Smooth muscle cell (in vitro differentiated cells): Measurements from ENCODE around the gene DNM3. TPM values are rescaled to one million over a fixed set of nuclear protein-coding genes. Genes with fewer than 3 reads are reported as not detected.

Experiments used
- DNase-seq: peaks from one replicate; lab custom pipeline; 2025; ENCODE audit not compliant: unreplicated experiment; lab: John Stamatoyannopoulos, UW
- H2AFZ ChIP-seq: fragments of 200-600 bp; sonication (generic); 2 replicates; pipeline ENCODE4 v1.6.0; 2016; ENCODE audit warnings: antibody characterized with exemption, low read depth, mild to moderate bottlenecking
- H3F3A ChIP-seq: fragments of 200-600 bp; sonication (generic); 2 replicates; pipeline ENCODE4 v1.6.0; 2017; ENCODE audit warnings: antibody characterized with exemption, low read depth
- H3K27ac ChIP-seq: fragments of 200-600 bp; sonication (generic); 2 replicates; pipeline ENCODE4 v1.5.1; 2016; ENCODE audit warnings: low read depth, mild to moderate bottlenecking
- H3K27me3 ChIP-seq: fragments of 200-600 bp; sonication (generic); 2 replicates; pipeline ENCODE4 v1.6.1; 2016; ENCODE audit warnings: low read depth, mild to moderate bottlenecking
- H3K36me3 ChIP-seq: fragments of 200-600 bp; sonication (generic); 2 replicates; pipeline ENCODE4 v1.5.1; 2016; ENCODE audit warnings: low read depth
- H3K4me1 ChIP-seq: fragments of 200-600 bp; sonication (generic); 2 replicates; pipeline ENCODE4 v1.5.1; 2016; ENCODE audit warnings: low read depth
- H3K4me2 ChIP-seq: fragments of 200-600 bp; sonication (generic); 2 replicates; pipeline ENCODE4 v1.6.0; 2016; ENCODE audit warnings: mild to moderate bottlenecking
- H3K4me3 ChIP-seq: fragments of 200-600 bp; sonication (generic); 2 replicates; pipeline ENCODE4 v1.5.1; 2016; ENCODE audit warnings: mild to moderate bottlenecking
- H3K79me2 ChIP-seq: fragments of 200-600 bp; sonication (generic); 2 replicates; pipeline ENCODE4 v1.6.0; 2016; ENCODE audit warnings: low read depth, mild to moderate bottlenecking
- H3K9ac ChIP-seq: fragments of 200-600 bp; sonication (generic); 2 replicates; pipeline ENCODE4 v1.6.0; 2016; ENCODE audit warnings: low read depth
- H3K9me3 ChIP-seq: fragments of 200-600 bp; sonication (generic); replicated peaks from 2 replicates; pipeline ENCODE4 v1.5.1; 2016; ENCODE audit warnings: low read depth
- H4K20me1 ChIP-seq: fragments of 200-600 bp; sonication (generic); 2 replicates; pipeline ENCODE4 v1.6.0; 2016; ENCODE audit warnings: low read depth
- CTCF ChIP-seq: fragments of 200-600 bp; sonication (generic); IDR thresholded peaks from 2 replicates; pipeline ENCODE4 v1.5.1; 2017; ENCODE audit warnings: borderline replicate concordance, mild to moderate bottlenecking, antibody characterized with exemption; ENCODE audit not compliant: insufficient read depth, poor library complexity, severe bottlenecking
- WGBS: methylation state at CpG from one replicate; pipeline ENCODE4 v1.1.7; 2016; ENCODE audit warnings: low lambda C conversion rate; 5-methylcytosine and 5-hydroxymethylcytosine counted together
- polyA plus RNA-seq: library from polyadenylated mRNA; unstranded; fragments of >200 nt; fragmentation: Nextera tagmentation; extraction: Ambion mirVana; gene quantifications from 2 replicates; pipeline ENCODE4 v1.2.1, GENCODE V29; 2016
- total RNA-seq: library from RNA; depleted of rRNA; stranded (reverse); fragments of >200 nt; gene quantifications from 2 replicates; pipeline ENCODE4 v1.2.3, GENCODE V29; 2014

Gene DNM3
- total and polyA plus RNA-seq, 2 experiments from 2014 or later, result 1.7 to 3.0 TPM

GRCh38 chr1:172427191-172427590 is 585.9 kb downstream of the DNM3 start:
- Histone ChIP-seq H3K4me3 (no peak overlapping the region), H3F3A (no peaks in the 10 kb centered on the region), H3K79me2 (peaks cover 20% of the 10 kb centered on the region), H3K4me1 (peaks cover under 1% of the 10 kb centered on the region), H3K9ac (no peak overlapping the region), H2AFZ (no peak overlapping the region), H3K27ac (no peak overlapping the region), H3K4me2 (no peak overlapping the region), H3K9me3 (no peaks in the 10 kb centered on the region), H3K36me3 (no peaks in the 10 kb centered on the region), H3K27me3 (no peaks in the 10 kb centered on the region), H4K20me1 (no peaks in the 10 kb centered on the region)
- WGBS, result 97% methylated on average over 2 of the region's 2 CpGs
- TF ChIP-seq CTCF, result no peak
- no peak for DNase-seq

- Histone ChIP-seq H2AFZ (no peak overlapping the region), H3K36me3 (no peaks in the 10 kb centered on the region), H3K9me3 (no peaks in the 10 kb centered on the region), H3K4me1 (no peaks in the 10 kb centered on the region), H3K79me2 (peaks cover 14% of the 10 kb centered on the region), H3K9ac (no peak overlapping the region), H3F3A (no peaks in the 10 kb centered on the region), H3K4me2 (no peak overlapping the region), H3K27ac (no peak overlapping the region), H4K20me1 (no peaks in the 10 kb centered on the region), H3K4me3 (no peak overlapping the region), H3K27me3 (no peaks in the 10 kb centered on the region)
- DNase-seq, result no peak
- TF ChIP-seq CTCF, result peak; percentile 83
- WGBS, result 96% methylated on average over 1 of the region's 1 CpG
Observed at GRCh38 chr1:172429331-172430127, 588.2 kb downstream of the DNM3 start.

- TF ChIP-seq CTCF, result no peak
- no peak for DNase-seq
- Histone ChIP-seq H3K9me3 (no peaks in the 10 kb centered on the region), H4K20me1 (no peaks in the 10 kb centered on the region), H3F3A (no peaks in the 10 kb centered on the region), H3K27me3 (no peaks in the 10 kb centered on the region), H3K9ac (no peak overlapping the region), H3K4me1 (no peaks in the 10 kb centered on the region), H3K27ac (no peak overlapping the region), H3K36me3 (no peaks in the 10 kb centered on the region), H3K4me2 (no peak overlapping the region), H2AFZ (no peak overlapping the region), H3K79me2 (peaks cover 14% of the 10 kb centered on the region), H3K4me3 (no peak overlapping the region)
- WGBS, result 88% methylated on average over 1 of the region's 1 CpG
Observed at GRCh38 chr1:172430128-172430454, 588.8 kb downstream of the DNM3 start.

- Histone ChIP-seq H3K9me3 (no peaks in the 10 kb centered on the region), H3K9ac (no peak overlapping the region), H3K4me1 (no peaks in the 10 kb centered on the region), H3K36me3 (no peaks in the 10 kb centered on the region), H4K20me1 (no peaks in the 10 kb centered on the region), H3K4me3 (no peak overlapping the region), H2AFZ (no peak overlapping the region), H3K27me3 (no peaks in the 10 kb centered on the region), H3K79me2 (peaks cover 14% of the 10 kb centered on the region), H3K27ac (no peak overlapping the region), H3F3A (no peaks in the 10 kb centered on the region), H3K4me2 (no peak overlapping the region)
- no peak for TF ChIP-seq CTCF
- 96% methylated on average over 2 of the region's 2 CpGs for WGBS
- DNase-seq, result no peak
Observed at GRCh38 chr1:172431204-172431603, 589.9 kb downstream of the DNM3 start.
